ENCODE data around the gene TCF4.

TCF4 gene

GRCh38 chr18:55430026-55430425 is 158.0 kb downstream of the TCF4 start:
- no peak for DNase-seq

GRCh38 chr18:55427951-55428350 is 160.0 kb downstream of the TCF4 start:
- DNase-seq: no peak

GRCh38 chr18:55425698-55426097 is 162.3 kb downstream of the TCF4 start:
- DNase-seq: no peak

GRCh38 chr18:55422456-55423180 is 165.4 kb downstream of the TCF4 start:
- DNase-seq: no peak

GRCh38 chr18:55421615-55422419 is 166.2 kb downstream of the TCF4 start:
- no peak for DNase-seq

GRCh38 chr18:55421308-55421614 is 166.7 kb downstream of the TCF4 start:
- no peak for DNase-seq

GRCh38 chr18:55420665-55421307 is 167.2 kb downstream of the TCF4 start:
- DNase-seq: no peak

- DNase-seq: no peak
These were observed 167.9 kb downstream of the TCF4 start for GRCh38 chr18:55419947-55420664.

GRCh38 chr18:55419132-55419946 is 168.7 kb downstream of the TCF4 start:
- DNase-seq: no peak

GRCh38 chr18:55418439-55418838 is 169.6 kb downstream of the TCF4 start:
- no peak for DNase-seq

GRCh38 chr18:55416791-55417190 is 171.2 kb downstream of the TCF4 start:
- no peak for DNase-seq

- DNase-seq: peak; percentile 87
These were observed 172.6 kb downstream of the TCF4 start for GRCh38 chr18:55415258-55415871.

GRCh38 chr18:55414475-55414874 is 173.5 kb downstream of the TCF4 start:
- no peak for DNase-seq

GRCh38 chr18:55413474-55413873 is 174.5 kb downstream of the TCF4 start:
- DNase-seq: no peak

- no peak for DNase-seq
These were observed 180.0 kb downstream of the TCF4 start for GRCh38 chr18:55407774-55408535.

- no peak for DNase-seq
These were observed 180.8 kb downstream of the TCF4 start for GRCh38 chr18:55407191-55407590.

- no peak for DNase-seq
These were observed 181.5 kb downstream of the TCF4 start for GRCh38 chr18:55406451-55406991.

- peak; percentile 27 for DNase-seq
These were observed 182.0 kb downstream of the TCF4 start for GRCh38 chr18:55405893-55406406.

- no peak for DNase-seq
These were observed 182.5 kb downstream of the TCF4 start for GRCh38 chr18:55405475-55405874.

- DNase-seq: no peak
These were observed 183.0 kb downstream of the TCF4 start for GRCh38 chr18:55404832-55405465.
